CD4-positive, alpha-beta T cell treated with Interleukin-17A for 1 hour (primary cell): Measurements from ENCODE around the gene GRIA4.
"Not testable (repeated sequence)": the region's sequence is repeated elsewhere in the genome, so short reads cannot be mapped to it uniquely, and the experiment has no call there.

Experiments used
- DNase-seq: peaks from one replicate; pipeline ENCODE4 v3.0.0-alpha.2; 2020

Gene GRIA4

DNA sequence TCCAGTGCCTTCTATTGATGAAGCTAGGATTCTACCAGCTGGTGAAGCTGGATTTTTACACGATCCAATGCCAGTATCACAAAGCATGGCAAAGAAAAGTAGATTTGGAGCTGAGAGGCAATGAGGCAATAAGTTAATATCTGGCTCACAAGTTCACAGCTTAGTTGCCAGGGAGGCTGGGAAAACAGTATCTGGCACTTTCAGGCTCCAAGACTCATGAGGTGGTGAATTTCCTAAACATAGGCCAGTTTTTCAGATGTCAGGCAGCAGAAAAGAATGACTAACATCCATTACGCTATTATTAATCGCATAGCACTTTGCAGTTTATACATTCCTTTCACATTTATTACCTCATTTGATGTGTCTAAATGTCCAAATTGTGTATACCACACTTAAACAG is 122.7 kb downstream of the GRIA4 start:
- DNase-seq = no peak

GRCh38 chr11:105734426-105734825 is 124.6 kb downstream of the GRIA4 start:
- no peak for DNase-seq

- DNase-seq = no peak
These were observed 128.4 kb downstream of the GRIA4 start for GRCh38 chr11:105738251-105738650.

- no peak for DNase-seq
These were observed 129.3 kb downstream of the GRIA4 start for GRCh38 chr11:105738986-105739795.

DNA sequence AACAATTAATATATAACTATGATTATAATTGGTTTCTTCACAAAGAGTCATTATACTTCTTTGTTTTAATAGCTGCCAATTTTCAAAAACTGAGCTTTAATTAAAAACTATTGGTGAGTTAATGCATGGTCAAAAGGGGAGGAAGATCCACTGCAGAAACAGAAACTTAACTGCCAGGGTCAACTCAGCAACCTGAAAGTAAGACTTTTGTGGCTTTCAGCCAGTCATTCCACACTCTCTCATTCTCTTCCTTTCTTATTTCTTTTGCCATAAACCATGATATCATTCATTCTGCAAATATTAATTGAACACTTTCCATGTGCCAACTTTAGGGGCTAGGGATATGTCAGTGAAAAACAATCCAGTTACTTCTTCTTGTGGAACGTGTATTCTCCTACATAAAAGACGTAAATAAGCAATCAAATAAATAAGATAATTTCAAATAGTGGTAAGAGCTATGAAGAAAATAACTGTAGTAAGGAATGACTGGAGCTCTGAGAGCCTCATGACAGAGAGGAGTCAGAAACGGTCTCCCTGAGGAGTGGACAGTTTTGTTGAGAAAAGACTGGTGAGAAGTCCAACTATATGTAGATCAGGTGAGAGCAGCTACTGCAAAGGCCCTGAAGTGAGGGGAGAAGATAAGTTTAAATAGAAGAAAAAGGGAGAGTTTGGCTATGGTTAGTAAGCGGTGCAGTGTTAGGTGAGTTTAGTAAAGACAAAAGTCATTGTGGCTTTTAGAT is 130.5 kb downstream of the GRIA4 start:
- DNase-seq = no peak

DNA sequence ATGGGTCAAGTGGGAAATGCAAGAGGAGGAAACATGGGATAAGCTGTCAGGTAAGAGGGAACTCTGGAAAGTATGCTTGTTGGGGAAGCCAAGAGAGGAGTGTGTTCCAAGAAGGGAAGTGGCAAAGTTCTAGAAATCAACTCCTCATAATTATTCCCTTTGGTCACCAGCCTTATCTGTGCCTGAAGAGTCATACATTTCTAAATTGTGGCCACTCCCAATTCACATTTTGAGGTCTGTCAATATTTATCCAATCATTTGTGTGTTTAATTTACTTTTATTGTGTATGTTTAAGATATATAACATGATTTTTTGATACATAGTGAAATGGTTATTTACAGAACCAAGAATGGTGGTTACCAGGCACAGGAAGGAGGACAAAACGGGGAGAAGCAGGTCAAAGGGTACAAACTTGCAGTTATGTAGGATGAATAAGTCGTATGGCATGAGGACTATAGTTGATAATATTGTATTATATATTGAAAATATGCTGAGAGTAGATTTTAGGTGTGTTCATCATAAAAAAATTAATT is 131.7 kb downstream of the GRIA4 start:
- no peak for DNase-seq

DNA sequence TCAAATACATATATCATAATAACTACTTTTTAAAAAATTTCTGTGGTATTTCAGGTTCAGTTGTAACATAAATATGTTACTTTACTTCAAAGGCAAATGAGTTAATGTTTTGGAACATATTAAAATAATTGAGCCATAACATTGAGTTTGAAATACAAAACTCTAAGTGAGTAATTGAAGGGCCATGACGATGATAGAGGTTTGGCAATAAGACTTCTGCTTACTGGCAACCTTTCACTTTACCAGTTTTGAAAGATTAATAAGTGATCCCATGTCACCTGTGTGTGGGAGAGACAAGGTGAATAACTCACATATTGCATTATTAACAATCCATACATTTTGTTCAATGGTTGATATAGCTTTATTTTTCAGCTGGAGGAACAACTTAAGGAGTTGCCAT is 144.4 kb downstream of the GRIA4 start:
- DNase-seq = no peak

- DNase-seq = no peak
These were observed 144.8 kb downstream of the GRIA4 start for GRCh38 chr11:105754716-105755115.

- no peak for DNase-seq
These were observed 147.2 kb downstream of the GRIA4 start for GRCh38 chr11:105757107-105757506.

DNA sequence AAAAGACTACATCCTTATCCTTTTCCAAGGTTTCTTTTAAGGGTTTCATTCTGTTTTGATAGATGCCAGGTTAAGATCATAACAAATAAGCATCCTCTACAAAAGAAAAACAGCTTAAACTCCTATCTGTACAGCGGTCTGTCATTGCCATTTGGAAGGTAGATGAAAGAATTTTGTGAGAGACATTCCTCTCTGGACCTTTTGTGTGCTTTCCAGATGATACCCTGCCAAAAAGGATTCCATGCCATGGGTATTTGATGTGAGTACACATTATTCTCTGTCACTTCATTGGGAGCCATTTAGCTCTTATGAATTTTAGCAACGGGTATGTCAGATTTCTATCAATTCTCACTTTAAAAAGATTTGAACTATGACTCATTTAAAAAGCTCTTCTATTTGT is 153.7 kb downstream of the GRIA4 start:
- no peak for DNase-seq

DNA sequence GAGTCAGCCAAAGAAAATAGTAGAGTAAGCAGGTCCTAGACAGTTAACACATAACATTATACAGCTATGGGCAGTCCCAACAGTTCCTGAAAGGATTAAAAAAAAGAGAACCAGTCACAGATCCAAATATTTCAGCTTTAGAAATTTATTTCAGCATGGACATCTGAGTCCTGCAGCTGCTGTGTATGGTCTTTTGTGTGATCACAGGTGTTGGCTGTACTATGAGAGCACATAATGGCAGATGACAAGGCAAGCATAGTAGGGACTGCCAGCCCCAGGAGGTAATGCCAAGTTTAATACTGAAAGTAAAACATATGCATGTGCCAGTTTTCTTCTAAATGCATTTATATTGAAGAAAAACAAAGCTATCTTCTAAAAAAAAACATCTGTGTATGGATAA is 158.1 kb downstream of the GRIA4 start:
- DNase-seq = no peak

GRCh38 chr11:105769627-105770026 is 159.8 kb downstream of the GRIA4 start:
- DNase-seq = no peak

GRCh38 chr11:105773452-105773851 is 163.6 kb downstream of the GRIA4 start:
- DNase-seq = not testable (repeated sequence)

DNA sequence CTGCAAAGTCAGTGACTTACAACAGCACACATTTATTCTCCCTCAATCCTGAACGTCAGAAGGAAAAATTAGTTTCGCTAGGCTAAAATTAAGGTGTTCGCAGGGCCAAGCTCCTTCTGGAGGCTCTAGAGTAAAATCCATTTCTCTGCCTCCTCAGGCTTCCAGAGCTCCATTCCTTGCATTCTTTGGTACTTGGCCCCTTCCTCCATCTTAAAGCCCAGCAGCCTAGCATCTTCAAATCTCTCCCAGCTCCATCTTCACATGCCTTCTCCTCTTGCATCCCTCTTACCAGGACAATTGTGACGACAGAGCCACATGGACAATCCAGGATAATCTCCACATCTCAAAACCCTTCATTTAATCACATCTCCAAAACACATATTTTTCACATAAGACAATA is 165.0 kb downstream of the GRIA4 start:
- no peak for DNase-seq

DNA sequence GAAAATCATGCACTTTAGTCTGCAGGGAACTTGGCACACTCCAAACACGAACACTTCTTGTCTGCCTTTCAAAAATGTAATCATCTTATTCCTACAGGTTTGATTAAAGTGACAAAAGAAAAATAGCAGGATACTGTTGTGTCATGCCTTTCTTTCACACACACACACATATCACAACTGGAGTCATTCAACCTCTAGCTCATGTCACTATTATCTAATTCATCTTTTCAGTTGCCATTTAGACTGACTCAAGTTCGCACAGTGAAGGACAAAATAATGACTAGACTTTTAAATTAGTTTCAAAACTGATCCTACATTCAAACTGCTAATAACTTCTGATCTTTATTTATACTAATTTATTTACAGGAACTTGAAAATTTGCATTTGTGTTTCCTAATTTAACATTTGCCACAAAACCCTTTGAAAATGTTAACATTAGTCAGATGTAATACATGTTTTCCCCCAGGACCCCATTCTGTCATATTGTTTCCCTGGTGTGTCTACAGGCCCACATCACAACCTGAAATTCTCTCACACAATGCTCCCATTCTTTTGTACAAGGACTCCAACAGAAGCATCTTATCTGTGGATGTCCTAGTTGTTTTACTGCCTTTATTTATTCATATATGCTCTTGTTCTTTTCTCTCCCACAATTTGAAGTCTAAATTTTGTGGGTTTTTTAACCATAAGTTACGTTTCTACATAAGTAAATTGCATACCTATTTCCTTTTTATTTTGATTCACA is 171.1 kb downstream of the GRIA4 start:
- DNase-seq = no peak

DNA sequence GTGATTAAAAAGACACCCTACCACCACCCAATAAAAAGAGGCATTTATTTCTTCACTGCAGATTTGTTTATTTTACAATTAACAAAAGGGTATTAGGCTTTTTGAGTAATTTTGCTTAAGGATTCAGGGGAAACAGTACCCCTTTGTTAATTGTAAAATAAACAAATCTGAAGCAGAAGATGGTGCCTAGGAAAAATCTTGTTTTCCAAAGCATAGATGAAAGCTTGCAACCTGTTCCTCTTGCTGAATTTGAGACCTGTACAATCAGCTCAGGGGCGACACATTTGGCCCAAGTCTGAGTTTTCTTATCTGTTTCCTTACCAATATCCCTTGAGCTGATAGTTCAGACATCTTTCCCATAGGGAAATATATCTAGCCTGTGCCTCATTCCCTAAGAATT is 171.9 kb downstream of the GRIA4 start:
- DNase-seq = no peak

DNA sequence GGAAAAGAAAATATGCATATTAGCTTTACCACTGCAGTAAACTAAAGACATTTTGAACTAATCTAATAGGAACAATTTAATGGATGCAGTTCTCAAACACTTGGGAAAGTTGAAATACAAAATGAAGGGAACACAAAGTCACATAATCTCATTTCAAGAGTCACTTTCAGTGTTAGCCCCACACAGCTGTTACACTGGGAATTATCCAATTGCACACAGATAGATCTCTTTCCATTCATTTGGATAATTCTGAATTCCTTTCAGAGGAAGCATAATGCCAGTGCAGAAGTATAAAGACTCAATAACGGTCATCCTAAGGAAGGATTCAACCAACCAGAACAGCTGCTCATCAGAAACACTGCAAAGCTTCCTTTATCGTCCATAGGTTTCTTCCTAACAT is 173.3 kb downstream of the GRIA4 start:
- no peak for DNase-seq

DNA sequence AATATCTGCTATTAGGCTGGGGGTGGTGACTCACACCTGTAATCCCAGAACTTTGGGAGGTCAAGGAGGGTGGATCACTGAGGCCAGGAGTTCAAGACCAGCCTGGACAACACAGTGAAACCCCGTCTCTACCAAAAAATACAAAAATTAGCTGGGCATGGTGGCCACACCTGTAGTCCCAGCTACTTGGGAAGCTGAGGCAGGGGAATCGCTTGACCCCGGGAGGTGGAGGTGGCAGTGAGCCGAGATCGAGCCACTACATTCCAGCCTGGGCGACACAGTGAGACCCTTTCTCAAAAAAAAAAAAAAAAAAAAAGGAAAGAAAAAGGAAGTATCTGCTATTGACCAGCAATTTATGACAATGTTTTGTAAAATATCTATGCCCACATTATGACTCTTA is 176.0 kb downstream of the GRIA4 start:
- not testable (repeated sequence) for DNase-seq

GRCh38 chr11:105786741-105787140 is 176.9 kb downstream of the GRIA4 start:
- DNase-seq = no peak

DNA sequence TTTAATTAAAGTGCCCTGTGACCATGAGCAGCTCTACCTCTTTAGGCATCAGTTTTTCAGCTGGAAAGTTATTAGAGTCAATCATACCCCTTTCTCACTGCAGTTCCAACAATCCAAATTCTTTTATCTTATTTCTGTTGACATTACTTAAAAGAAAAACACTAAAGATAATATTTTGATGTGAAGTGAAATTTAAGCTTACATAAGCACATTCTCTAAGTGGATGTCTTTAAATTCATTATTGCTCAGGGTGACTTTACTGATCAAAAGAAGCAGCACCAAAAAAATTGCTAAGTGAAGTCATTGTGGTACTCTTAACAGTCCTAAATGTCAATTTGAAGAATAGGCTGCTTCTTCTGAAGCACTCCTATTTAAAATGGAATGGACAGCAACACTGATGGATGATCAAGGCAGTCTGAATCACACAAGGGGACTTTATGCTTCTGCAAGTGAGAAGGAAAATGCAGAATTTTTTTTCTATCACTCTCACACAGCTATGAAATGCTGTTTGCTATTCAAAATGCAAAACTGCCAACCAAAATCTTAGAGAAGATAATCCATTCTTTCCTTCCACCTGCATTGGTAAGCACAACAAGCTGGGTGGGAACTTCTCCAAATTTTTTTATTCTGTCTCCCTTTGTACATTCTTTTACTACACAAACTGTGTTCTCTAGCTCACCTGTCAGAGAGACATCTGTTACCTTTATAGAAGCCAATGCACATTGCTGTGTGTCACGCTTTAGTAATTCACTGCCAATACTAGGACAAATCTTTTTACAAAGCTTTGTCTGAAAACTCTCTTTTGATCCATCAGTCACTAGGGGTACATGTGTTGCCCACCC is 179.9 kb downstream of the GRIA4 start:
- no peak for DNase-seq

DNA sequence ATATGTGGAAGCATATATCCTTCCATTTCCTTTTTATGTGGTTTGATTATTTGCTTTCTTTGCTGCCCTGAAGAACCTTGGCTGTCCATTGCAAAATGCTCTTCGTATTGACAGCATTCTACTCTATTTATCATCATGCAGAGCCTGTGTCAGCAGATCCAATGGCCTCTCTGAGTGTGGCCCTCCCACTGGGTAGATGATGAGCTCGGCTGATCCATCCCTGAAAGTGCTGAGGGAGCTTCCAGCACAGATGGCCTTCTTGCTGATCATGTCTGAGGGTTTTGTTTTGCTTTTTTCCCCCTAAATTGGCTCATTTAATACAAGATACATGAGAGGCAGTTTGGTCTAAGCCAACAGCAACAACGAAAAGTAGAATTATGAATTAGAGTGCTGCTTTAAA is 181.0 kb downstream of the GRIA4 start:
- DNase-seq = no peak

GRCh38 chr11:105793092-105793491 is 183.2 kb downstream of the GRIA4 start:
- DNase-seq = no peak

DNA sequence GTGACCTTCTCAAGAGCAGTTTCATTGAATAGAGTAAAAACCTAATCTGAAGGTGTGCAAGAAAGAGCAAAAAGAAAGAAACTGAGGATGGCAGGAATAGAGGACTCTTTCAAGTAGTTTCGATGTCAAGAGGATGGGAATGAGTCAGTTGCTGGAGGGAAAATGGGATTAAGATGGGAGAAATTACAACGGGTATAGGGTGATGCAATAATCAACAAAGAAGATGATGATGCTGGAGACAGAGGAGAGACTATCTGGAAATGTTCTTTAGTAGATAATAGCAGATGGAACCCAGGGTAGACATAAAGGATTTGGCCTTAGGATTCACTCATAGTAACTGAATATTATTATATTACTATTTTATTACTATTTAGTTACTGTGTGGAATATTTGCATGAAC is 189.4 kb downstream of the GRIA4 start:
- DNase-seq = no peak
